ENCODE results near the gene AMIGO1.

The AMIGO1 gene

DNA sequence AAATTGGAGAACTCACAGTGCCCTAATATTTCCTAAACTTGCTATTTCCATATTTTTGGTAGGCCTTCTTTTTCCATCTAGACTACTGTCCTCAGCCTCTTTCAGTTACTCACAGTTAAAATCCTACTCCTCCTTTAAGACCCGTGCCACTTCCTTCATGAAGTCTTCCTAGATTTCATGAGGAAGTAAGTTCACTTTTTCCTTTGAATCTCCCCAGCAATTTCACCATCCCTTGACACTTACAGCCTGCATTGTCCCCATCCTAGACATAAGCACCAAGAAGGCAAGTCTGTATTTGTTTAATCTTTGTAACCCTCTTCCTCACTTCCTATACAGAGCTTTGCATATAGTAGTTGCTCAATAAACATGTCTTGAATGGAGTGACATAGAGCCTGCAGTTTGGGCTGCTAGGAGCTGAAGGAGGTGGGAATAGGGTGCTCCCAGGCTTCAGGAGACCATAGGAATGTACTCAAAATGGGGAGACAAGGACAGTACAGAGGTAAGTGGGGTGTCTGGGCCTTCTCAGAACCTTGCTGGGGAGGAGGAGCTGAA is 24.9 kb upstream of the AMIGO1 start:
- H3K4me3 ChIP-seq (ENCODE audit: low read length): no peak overlapping the region
- no peak for DNase-seq (ENCODE audit: low read depth, low spot score)

DNA sequence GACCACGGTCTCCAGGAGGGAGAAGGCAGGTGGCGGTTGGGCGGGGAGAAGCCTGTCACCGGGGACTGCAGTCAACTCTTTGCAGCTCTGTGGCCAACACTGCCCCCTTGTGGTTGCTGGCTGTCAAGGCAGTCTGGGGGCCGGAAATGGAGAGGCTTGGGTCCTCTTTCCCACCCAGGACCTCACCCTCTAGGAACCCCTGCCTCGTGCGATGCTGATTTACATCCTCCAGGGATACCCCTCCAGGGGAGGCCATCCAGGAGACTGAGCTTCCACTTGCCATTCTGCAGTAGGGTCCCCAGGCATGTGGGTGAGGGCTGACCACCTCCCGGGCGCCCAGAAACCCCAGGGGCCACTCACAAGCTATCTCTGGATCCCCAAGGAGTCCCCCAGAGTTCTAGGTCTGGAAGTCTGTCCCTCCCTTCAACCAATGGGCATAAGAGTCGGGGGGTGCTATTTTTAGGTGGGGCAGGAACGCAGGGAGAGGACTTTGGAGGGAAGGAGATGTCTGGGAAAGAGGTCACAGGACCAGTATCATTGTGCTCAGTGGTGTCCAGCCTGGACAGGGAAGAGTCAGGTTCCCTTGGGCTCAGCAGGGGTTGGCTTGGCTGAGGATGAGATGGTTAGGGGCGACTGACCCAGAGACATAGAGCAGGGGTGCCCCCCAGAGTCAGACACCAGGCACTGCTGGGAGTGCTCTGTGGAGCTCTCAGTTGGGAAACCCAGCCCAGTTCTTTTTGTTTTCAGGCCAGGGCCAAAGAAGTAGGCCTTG is 23.0 kb upstream of the AMIGO1 start:
- peak; percentile 78 for DNase-seq (ENCODE audit: low read depth, low spot score)
- H3K4me3 ChIP-seq (ENCODE audit: low read length): peak overlapping the region; percentile 27

DNA sequence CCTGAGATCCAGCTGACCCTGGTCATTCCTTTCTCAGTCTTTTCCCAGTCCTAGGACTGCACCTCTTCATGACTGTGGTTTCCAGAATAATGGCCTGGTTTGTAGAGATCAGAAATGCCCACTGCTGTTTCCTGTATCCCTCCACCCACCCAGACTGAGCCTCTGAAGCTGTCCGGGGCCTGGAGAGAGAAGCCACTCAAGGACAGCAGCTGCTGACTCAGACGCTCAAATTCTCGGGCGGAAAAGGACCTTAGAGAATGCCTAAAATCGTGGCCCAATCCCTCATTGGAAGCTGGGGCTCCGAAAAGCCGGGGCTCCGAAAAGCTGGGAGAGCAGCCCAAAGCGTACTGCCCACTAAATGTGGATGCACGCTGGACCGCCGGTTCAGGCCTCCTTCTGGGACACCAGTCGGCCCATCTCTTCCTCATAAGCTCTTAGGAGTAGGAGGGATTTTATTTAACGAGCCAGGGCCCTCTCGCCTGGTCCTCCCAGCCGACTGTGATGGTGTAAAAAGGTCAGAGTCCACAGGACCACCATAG is 22.4 kb upstream of the AMIGO1 start:
- no peak for DNase-seq (ENCODE audit: low read depth, low spot score)
- H3K4me3 ChIP-seq (ENCODE audit: low read length): no peak overlapping the region

DNA sequence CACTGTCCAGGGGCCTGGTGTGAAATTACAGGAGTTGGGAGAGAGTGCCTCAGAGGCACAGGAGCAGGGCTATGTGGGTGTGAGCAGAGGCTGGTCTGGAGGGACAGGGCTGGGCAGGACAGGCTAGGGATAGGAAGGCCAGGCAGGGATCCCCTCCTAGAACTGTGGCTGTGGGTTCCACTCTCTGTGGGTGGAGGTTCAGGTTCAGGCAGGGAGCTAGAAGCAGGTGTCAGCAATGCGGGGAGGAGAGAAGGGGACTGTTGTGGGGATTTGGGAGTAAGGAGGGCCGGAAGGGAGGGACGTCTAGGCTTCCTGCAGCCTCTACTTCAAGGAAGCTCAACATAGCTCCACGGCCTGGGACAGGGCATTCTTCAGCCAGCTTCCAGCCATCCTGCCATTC is 21.9 kb upstream of the AMIGO1 start:
- no peak for DNase-seq (ENCODE audit: low read depth, low spot score)
- H3K4me3 ChIP-seq (ENCODE audit: low read length): no peak overlapping the region

DNA sequence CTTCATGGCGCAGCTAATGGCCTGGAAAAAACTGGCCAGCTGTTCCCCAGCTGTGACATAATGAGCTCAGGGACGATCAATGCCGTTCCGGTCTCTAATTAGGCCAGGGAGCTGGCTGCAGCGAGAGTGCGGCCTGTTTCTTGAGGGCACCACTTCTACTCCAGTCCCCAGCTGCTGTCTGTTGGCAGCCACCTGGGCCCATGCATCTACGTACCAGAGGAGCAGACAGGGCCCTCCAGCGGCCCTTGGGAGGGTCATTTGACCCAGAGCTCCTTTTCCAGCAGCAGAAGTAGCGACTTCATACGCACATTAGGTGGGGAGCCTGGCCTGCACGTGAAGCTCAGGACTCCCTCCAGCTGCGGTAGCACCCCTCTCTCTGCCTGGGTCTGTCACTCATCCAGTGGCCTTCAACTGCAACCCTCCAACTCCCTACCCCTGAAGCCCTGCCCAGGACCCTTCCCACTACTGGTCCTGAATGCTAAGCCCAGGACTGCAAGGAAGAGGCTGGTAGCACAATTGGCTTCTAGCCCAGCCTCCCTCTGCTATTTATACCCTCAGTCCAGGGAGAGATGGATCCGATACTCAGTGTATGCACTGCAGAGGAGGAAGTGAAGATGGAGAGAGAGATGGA is 21.0 kb upstream of the AMIGO1 start:
- H3K4me3 ChIP-seq (ENCODE audit: low read length): no peak overlapping the region
- DNase-seq (ENCODE audit: low read depth, low spot score): no peak

DNA sequence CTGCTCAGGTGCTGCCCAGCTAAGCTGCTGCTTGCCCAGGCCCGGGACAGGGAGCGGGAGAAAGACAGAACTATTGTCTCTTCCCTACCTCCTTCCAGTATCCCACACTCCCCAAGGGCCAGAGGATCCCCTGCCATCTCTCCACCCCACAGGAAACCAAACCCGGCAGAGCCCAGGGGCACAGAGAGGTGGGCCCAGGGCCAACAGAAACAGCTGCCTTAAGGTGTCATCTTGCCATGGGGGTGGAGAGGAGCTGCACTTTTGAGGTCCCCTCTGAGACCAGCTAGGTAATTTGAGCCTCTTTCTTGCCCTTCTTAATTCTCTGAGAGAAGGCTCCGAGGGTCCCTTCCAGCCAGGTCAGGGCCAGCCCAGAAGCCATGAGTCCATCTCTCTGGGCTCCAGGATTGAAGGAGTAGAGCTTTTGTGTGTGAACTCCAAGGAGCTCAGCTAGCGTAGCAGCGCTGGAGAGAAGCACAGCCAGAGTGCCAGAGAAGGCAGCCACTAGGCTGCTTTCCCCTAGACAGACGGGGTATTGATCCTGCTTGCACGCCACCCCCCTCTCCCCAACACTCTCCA is 20.4 kb upstream of the AMIGO1 start:
- no peak for DNase-seq (ENCODE audit: low read depth, low spot score)
- H3K4me3 ChIP-seq (ENCODE audit: low read length): no peak overlapping the region

DNA sequence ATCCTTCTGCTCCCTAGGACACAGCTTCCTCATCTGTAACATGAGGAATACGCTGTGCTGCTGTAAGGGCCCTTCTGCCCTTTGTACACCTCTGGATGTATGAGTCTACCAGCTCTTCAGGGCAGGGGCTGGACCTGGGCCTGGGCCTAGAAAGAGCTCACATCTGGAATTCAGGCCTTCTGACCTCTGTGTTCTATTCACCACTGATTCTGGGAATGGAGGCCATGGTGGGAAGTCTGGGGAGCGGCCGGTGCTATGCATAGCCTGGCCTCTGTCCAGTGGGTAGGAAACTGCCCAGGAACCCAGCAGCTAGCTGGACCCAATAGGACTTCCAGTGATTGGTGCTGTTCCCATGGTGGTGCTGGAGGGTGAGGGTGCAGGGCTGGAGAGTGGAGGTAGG is 19.2 kb upstream of the AMIGO1 start:
- no peak for DNase-seq (ENCODE audit: low read depth, low spot score)

DNA sequence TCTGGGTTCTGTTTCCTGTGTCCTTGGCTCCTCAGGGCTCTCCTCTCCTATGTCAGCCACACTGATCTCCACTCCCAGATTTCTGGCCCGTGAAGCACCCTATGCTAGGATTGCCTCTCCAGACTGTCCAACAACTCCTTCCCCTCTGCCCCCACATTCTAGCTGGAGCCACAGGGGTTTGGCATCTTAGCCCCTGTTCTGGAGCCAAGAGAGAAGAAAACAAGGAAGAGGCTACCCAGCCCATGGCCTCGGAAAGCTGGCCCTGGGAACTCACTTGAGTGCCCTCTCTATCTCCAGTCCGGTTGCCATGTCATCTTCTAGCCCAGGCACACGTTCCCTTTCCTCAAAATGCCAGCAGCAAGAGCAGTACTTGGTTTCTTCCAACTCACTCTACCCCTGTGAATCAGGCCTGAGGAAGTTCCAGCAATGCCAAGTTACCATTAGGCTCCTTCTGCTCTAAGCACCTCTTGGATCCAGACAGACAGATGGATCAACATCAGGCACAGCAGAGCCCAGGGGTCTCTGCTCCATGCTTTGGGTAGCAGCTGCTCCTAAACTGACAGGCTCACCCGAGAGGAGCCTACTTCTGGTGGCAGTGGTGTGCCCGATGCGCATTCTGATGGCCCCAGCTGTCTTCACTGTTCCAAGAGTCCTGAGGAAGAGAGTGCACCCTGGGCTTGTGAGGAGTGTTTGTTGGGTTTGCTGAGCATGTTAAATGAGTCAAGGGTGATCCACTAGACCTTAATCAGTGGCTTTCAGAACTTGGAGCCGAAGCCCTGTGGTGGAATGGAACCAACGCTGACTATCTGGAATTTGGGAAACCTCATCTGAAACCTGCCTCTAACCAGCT is 18.5 kb upstream of the AMIGO1 start:
- no peak overlapping the region for H3K4me3 ChIP-seq (ENCODE audit: low read length)
- no peak for DNase-seq (ENCODE audit: low read depth, low spot score)

More for the DNA sequence above, 19.2 kb upstream of the AMIGO1 start:
- no peak overlapping the region for H3K4me3 ChIP-seq (ENCODE audit: low read length)

DNA sequence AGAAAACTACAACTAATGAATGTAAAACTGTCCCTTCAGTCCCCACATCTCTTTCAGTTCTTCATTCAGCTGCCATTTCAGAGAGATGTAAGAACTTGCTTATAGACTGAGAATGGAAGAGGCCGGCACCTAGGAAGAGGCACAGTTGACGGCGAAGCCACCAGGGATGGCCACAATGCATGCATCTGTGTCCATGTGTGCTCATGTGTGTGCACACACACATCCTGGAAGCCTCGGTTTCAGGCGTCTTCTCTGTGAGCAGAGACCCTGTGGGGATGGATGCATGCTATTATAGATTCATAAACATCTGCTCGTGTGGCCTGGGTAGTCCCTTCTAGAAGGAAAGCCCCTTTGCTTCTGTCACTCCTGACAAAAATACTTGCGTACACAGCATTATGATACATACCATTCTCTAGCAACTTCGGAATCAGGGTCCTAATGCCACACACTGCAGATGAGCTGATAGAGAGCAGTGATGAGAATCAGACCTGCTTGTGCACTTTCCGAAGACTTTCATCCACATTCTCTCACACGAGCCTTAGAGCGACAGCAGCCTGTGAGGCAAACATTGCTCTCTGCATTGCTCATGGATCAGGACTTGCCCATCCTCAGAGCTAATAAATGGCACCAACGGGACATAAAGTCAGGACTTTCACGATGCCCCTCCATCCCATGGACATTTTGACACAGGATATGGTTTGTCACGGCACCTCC is 17.7 kb upstream of the AMIGO1 start:
- no peak overlapping the region for H3K4me3 ChIP-seq (ENCODE audit: low read length)
- DNase-seq (ENCODE audit: low read depth, low spot score): no peak

DNA sequence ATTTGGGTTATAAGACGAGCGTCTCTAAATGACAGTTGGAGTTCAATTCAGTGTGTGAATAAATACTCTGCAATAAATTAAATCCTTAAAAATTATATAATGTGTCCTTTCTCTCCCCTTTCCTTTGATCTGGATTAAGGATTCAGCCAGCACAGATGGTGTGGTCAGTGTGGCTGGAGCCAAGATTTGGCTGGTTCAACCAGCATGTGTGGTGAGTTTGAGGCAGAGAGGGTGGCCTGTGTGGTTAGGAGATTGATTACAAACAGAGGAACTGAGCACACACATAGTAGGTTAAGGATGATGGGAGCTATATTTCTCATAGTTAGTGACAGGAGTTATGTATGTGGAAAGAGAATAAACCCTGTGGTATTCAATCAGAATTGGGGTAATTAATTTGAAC is 14.2 kb upstream of the AMIGO1 start:
- no peak for DNase-seq (ENCODE audit: low read depth, low spot score)

DNA sequence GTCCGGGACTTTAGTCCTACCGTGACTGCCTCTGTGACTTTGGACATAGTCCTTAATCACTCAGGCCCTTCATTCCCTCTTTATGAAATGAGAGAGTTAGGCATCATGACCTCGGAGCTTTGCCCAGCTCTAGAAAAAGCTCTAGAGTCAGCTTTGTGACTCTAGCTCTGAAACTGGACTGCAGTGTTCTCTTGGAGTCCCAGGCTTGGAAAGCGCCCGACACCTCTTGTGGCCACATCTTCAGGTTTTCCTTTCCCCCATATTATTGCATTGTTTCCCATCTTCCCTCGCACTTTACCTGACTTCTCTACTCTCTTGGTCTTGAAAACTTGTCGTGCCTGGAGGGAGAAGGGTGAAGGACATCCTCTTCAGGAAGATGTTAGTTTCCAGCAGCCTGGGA is 12.5 kb upstream of the AMIGO1 start:
- H3K4me3 ChIP-seq (ENCODE audit: low read length): no peak overlapping the region
- DNase-seq (ENCODE audit: low read depth, low spot score): no peak

More for the DNA sequence above, 14.2 kb upstream of the AMIGO1 start:
- no peak overlapping the region for H3K4me3 ChIP-seq (ENCODE audit: low read length)

DNA sequence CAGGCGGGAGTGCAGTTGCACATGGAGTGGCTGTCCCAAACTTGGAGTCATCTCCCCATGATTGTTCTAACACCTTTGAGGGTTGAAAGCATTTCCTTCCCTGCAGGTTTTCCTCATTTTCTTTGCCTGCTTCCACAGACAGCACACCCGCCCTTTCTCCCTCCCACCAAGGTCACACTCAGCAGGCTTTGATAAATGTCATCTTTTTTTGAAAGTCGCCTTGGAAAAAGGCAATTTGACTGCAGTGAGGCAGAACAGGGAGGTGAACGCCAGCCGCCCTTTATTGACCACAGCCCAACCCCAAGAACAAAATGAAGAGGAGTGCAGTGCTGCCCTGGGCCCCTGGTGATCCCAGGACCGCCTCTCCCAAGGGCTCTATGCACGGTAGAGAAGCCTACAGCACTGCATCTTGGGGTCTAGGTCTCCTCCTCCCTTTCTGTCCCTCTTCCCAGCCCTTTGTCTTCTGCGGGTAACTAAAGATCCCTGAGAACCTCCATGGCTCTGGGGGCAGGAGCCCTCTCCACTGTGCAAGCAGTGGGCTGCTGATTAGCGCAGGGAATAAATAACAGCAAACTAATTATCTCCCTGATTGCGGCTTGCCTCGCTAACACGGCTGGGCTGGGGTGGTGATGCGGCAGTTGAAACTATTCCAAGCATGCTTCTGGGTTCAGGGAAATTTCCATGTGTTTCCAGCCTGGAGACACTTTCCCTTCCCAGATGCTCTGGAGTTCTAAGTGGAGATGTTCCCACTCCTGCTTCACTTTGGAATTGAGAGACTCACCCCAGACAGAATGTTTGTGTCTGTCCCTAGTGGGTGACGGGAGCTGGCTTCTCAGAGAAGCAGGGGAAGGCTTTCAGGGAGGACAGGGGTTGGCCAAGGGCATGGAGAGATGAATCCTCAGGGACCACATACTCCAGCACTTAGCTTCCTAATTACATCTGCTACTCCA is 11.8 kb upstream of the AMIGO1 start:
- H3K4me3 ChIP-seq (ENCODE audit: low read length): no peak overlapping the region
- DNase-seq (ENCODE audit: low read depth, low spot score): no peak

DNA sequence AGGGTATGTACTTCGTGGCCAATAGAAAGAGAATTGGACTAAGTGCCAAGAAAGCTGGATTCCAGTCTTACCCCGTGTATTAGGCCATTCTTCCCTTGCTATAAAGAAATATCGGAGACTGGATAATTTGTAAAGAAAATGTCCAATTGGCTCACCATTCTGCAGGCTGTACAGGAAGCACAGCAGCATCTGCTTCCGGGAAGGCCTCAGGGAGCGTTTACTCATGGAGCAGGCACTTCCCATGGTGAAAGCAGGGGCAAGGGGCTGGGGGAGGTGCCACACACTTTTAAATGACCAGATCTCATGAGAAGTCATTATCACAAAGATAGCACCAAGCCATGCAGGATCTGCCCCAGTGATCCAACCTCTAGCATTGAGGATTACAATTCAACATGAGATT is 7.8 kb upstream of the AMIGO1 start:
- DNase-seq (ENCODE audit: low read depth, low spot score): no peak
- H3K4me3 ChIP-seq (ENCODE audit: low read length): no peak overlapping the region

DNA sequence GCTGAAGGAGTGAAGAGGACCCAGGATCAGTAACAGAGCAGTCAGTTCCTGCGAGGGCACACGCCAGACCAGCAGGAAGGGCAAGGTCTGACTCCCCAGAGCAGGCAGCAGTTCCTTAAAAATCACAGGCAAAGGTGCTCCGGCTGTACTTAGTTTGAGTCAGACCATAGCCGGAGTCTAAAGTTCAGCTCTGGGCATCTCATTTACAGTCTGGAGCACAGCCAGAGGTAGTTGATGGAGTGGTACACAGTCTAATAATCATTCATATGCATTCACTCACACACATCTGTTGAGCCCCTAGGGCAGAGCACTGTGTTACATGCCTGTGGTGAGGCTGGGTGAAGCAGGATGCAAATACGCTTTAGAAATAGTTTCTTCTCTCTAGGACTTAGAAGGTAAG is 7.3 kb upstream of the AMIGO1 start:
- DNase-seq (ENCODE audit: low read depth, low spot score): no peak

DNA sequence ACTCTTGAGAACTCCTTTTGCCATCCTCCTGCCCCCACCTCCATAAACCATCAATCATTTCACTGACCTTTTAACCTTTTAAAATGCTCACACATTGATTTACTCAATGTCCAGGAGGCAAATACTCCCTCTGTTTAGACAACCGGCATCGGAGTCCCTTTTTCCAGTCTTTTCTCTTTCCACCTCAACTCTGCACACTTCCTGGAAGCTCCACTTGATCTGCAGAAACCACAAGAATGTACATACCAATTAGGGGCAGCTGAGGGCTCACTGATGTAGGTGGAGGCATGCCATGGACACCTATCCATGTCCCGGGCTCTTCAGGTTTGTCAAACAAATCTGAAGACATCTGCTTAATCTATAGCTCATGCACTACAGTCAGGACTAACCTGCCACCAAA is 5.3 kb upstream of the AMIGO1 start:
- H3K4me3 ChIP-seq (ENCODE audit: low read length): no peak overlapping the region
- no peak for DNase-seq (ENCODE audit: low read depth, low spot score)

More for the DNA sequence above, 7.3 kb upstream of the AMIGO1 start:
- H3K4me3 ChIP-seq (ENCODE audit: low read length): no peak overlapping the region

DNA sequence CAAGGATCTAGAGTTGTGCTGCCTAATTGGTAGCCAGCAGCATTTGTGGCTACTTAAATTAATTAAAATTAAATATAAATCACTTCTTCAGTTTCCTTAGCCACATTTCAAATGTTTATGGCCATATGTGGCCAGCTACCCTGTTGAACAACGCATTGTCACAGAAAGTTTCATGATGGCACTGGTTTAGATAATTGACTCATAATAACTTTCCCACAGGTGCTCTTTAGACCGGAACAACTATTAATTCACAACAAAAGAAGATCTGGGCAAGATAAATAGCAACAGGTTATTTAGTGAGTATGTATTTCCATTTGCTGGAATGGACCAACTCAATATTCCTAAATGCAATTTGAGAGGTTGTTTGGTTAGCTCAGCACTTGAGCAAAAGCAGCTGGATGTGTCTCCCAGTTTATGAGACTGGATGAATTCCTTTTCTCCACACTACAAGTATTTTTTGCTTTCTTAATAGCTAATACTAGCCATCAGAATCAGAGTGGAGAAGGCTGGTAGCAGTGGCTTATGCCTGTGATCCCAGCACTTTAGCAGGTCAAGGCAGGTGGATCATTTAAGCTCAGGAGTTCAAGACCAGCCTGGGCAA is 3.7 kb upstream of the AMIGO1 start:
- no peak overlapping the region for H3K4me3 ChIP-seq (ENCODE audit: low read length)
- no peak for DNase-seq (ENCODE audit: low read depth, low spot score)

DNA sequence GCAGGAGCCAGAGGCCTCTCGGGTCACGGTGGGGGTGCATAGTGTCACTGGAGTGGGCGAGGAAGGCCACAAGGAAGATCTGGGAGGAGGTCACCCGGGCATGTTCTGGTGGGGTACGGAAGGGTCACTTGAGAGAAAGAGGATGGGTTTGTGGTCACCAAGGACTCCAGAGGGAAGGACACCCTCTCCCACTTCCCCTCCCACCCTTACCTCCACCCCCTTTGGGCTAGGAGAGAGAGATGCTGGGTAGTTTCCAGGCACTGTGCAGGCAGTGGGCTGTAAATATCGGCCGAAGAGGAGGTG is 703 bp downstream of the AMIGO1 start:
- no peak overlapping the region for H3K4me3 ChIP-seq (ENCODE audit: low read length)
- no peak for DNase-seq (ENCODE audit: low read depth, low spot score)
